ENCODE results near the gene APBA2.
"Not testable (repeated sequence)": the region's sequence is repeated elsewhere in the genome, so short reads cannot be mapped to it uniquely, and the experiment has no call there.

GRCh38 chr15:28861589-28862293 lies 24.0 kb upstream of the APBA2 start:
- TF ChIP-seq POLR2A (IDR thresholded peaks at IDR 0.05; ENCODE audit: insufficient read depth in 1 of 2, low read depth in 2 of 2, low read length in 2 of 2); MAX (IDR thresholded peaks at IDR 0.05); ZBTB7A (CRISPR knock-in tag; IDR thresholded peaks at IDR 0.05): not testable (repeated sequence)

Measured in HepG2 (cell line).